Hepatocyte (in vitro differentiated cells): Measurements from ENCODE around the gene MED29. TPM values are rescaled to one million over a fixed set of nuclear protein-coding genes. Genes with fewer than 3 reads are reported as not detected.

ENCODE experiments used
- DNase-seq: peaks from one replicate; pipeline ENCODE4 v3.0.0-alpha.2; 2016; ENCODE audit warnings: low spot score
- H2AFZ ChIP-seq: fragments of 200-600 bp; sonication (generic); 2 replicates; pipeline ENCODE4 v1.6.0; 2016; ENCODE audit warnings: antibody characterized with exemption, mild to moderate bottlenecking
- H3K27ac ChIP-seq: fragments of 200-600 bp; sonication (generic); 2 replicates; pipeline ENCODE4 v1.5.1; 2016; ENCODE audit warnings: mild to moderate bottlenecking
- H3K27me3 ChIP-seq: fragments of 200-600 bp; sonication (generic); 2 replicates; pipeline ENCODE4 v1.6.1; 2016
- H3K36me3 ChIP-seq: fragments of 200-600 bp; sonication (generic); replicated peaks from 2 replicates; pipeline ENCODE4 v1.5.1; 2016; ENCODE audit warnings: low read depth; ENCODE audit not compliant: insufficient read depth
- H3K4me1 ChIP-seq: fragments of 200-600 bp; sonication (generic); 2 replicates; pipeline ENCODE4 v1.5.1; 2016; ENCODE audit warnings: mild to moderate bottlenecking, moderate library complexity; ENCODE audit not compliant: insufficient read depth
- H3K4me2 ChIP-seq: fragments of 200-600 bp; sonication (generic); 2 replicates; pipeline ENCODE4 v1.6.0; 2016
- H3K4me3 ChIP-seq: fragments of 200-600 bp; sonication (generic); 2 replicates; pipeline ENCODE4 v1.5.1; 2016; ENCODE audit warnings: mild to moderate bottlenecking
- H3K79me2 ChIP-seq: fragments of 200-600 bp; sonication (generic); 2 replicates; pipeline ENCODE4 v1.6.0; 2017; ENCODE audit warnings: mild to moderate bottlenecking
- H3K9me2 ChIP-seq: fragments of 200-600 bp; sonication (generic); replicated peaks from 2 replicates; pipeline ENCODE4 v1.6.0; 2017; ENCODE audit warnings: mild to moderate bottlenecking; ENCODE audit not compliant: insufficient read depth
- H3K9me3 ChIP-seq: fragments of 200-600 bp; sonication (generic); 2 replicates; pipeline ENCODE4 v1.5.1; 2016; ENCODE audit warnings: low read depth, mild to moderate bottlenecking
- H4K20me1 ChIP-seq: fragments of 200-600 bp; sonication (generic); 2 replicates; pipeline ENCODE4 v1.6.0; 2016; ENCODE audit warnings: mild to moderate bottlenecking; ENCODE audit not compliant: insufficient read depth, poor library complexity, severe bottlenecking
- EZH2 ChIP-seq: fragments of 200-600 bp; sonication (generic); IDR thresholded peaks from 2 replicates; pipeline ENCODE4 v1.6.1; 2016; ENCODE audit warnings: antibody characterized with exemption, mild to moderate bottlenecking, borderline replicate concordance
- EZH2phosphoT487 ChIP-seq: fragments of 200-600 bp; sonication (generic); IDR thresholded peaks from one replicate; pipeline ENCODE4 v1.6.1; 2018; ENCODE audit warnings: antibody characterized with exemption, mild to moderate bottlenecking, low read depth, moderate library complexity; ENCODE audit not compliant: unreplicated experiment, severe bottlenecking
- WGBS: methylation state at CpG from one replicate; pipeline ENCODE4 v1.1.6; 2016; ENCODE audit warnings: low lambda C conversion rate; ENCODE audit errors: missing lambda C conversion rate; 5-methylcytosine and 5-hydroxymethylcytosine counted together
- polyA plus RNA-seq: library from polyadenylated mRNA; unstranded; fragments of >200 nt; fragmentation: Nextera tagmentation; extraction: Ambion mirVana; gene quantifications from 2 replicates; pipeline ENCODE4 v1.2.1, GENCODE V29; 2016
- total RNA-seq: library from RNA; depleted of rRNA; stranded (reverse); fragments of >200 nt; gene quantifications from 2 replicates; pipeline ENCODE4 v1.2.3, GENCODE V29; 2014
- TF ChIP-seq, protein P1 (sequence below): fragments of 200-600 bp; sonication (generic); IDR thresholded peaks from 2 replicates; pipeline ENCODE4 v1.5.1; 2016; ENCODE audit warnings: antibody characterized with exemption, mild to moderate bottlenecking; ENCODE audit not compliant: poor library complexity

Gene MED29
- total and polyA plus RNA-seq, 2 experiments from 2014 or later, result 18.9 to 38.6 TPM

DNA sequence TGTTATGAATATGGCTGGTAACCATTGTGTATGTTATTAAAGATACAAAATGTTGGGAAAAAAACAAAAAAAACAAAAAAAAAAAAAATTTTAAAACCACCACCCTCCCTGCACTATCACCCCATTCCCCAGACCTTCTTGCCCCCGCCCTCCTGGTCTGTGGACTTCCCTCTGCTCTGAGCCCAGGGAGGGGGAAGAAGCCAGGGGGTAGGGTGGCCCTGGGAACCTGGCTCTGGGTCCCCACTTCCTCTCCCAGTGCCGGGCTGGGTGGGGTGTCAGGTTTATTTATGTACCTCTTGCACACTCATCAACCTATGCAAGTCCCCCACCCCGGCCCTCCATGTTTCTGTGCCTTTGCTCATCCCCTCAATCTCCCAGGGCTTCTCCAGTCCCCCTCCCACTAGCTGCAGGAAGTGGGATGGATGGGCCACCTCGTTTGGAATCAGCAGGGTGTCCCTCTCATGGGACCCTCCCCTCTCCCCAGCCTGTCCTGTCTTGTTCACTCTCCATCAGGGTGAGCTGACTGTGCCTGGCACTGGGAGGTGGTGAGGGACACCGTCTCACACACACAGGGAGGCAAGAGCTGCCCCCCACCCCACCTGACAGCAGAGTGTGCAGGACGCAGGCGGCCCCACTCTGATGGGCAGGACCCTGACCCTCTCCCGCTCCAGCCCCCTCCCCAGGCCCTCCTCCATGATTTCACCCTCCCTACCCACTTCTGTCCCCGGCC lies 6.2 kb upstream of the MED29 start:
- Histone ChIP-seq H2AFZ (no peak overlapping the region), H3K27me3 (no peaks in the 10 kb centered on the region), H3K27ac (no peak overlapping the region), H3K4me3 (no peak overlapping the region), H3K79me2 (peaks cover 12% of the 10 kb centered on the region), H4K20me1 (no peaks in the 10 kb centered on the region), H3K4me1 (peaks cover 4% of the 10 kb centered on the region), H3K4me2 (no peak overlapping the region), H3K9me3 (no peaks in the 10 kb centered on the region), H3K9me2 (no peaks in the 10 kb centered on the region), H3K36me3 (no peaks in the 10 kb centered on the region)
- TF ChIP-seq, protein P1, sequence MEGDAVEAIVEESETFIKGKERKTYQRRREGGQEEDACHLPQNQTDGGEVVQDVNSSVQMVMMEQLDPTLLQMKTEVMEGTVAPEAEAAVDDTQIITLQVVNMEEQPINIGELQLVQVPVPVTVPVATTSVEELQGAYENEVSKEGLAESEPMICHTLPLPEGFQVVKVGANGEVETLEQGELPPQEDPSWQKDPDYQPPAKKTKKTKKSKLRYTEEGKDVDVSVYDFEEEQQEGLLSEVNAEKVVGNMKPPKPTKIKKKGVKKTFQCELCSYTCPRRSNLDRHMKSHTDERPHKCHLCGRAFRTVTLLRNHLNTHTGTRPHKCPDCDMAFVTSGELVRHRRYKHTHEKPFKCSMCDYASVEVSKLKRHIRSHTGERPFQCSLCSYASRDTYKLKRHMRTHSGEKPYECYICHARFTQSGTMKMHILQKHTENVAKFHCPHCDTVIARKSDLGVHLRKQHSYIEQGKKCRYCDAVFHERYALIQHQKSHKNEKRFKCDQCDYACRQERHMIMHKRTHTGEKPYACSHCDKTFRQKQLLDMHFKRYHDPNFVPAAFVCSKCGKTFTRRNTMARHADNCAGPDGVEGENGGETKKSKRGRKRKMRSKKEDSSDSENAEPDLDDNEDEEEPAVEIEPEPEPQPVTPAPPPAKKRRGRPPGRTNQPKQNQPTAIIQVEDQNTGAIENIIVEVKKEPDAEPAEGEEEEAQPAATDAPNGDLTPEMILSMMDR, result no peak
- TF ChIP-seq EZH2phosphoT487, result no peak
- no peak for TF ChIP-seq EZH2
- 79% methylated on average over 6 of the region's 9 CpGs for WGBS
- no peak for DNase-seq

DNA sequence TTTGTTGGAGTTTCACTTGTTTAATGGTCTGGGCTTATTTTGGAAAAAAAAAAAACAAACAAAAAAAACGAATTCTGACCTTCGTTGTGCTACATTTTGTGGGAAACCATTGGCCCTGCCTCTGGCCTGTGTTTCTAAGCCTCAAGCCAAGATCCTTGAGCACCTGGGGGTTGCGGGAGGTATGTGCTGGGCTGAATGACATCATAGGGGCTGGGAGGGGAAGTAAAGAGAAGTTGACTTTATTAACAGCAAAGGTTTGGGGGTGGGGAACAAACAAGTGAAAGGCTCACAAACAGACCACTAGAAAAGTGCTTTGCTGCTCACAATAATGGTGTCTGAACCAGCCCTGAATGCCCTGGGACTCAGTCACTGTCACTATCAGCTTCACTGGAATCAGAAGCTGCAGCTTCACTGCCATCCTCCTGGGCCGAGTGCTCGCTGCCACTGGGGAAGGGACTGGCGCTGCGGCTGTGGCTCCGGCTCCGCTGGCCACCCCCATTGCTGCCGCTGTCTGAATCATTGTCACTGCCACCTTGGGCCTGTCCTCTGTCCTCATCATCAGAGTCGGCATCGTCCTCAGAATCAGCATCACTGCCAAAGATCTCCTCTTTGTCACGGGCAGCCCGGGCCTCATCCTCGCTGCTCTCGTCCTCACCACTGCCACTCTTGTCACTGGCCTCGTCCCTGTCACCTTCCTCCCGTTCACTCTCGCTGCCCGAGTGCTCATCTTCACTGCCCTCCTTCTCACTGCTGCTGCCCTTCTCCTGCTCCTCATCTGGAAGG lies 5.4 kb upstream of the MED29 start:
- no peak overlapping the region for H3K27ac ChIP-seq
- H4K20me1 ChIP-seq, result no peaks in the 10 kb centered on the region
- DNase-seq, result no peak
- H3K79me2 ChIP-seq, result peaks cover 15% of the 10 kb centered on the region
- TF ChIP-seq EZH2 (no peak), EZH2phosphoT487 (no peak)
- TF ChIP-seq, protein P1, result no peak
- peaks cover 6% of the 10 kb centered on the region for H3K4me1 ChIP-seq
- H2AFZ ChIP-seq, result no peak overlapping the region
- H3K36me3 ChIP-seq, result no peaks in the 10 kb centered on the region
- 85% methylated on average over 20 of the region's 20 CpGs for WGBS
- H3K9me3 ChIP-seq, result no peaks in the 10 kb centered on the region
- no peaks in the 10 kb centered on the region for H3K9me2 ChIP-seq
- no peak overlapping the region for H3K4me2 ChIP-seq
- H3K27me3 ChIP-seq, result no peaks in the 10 kb centered on the region
- no peak overlapping the region for H3K4me3 ChIP-seq

DNA sequence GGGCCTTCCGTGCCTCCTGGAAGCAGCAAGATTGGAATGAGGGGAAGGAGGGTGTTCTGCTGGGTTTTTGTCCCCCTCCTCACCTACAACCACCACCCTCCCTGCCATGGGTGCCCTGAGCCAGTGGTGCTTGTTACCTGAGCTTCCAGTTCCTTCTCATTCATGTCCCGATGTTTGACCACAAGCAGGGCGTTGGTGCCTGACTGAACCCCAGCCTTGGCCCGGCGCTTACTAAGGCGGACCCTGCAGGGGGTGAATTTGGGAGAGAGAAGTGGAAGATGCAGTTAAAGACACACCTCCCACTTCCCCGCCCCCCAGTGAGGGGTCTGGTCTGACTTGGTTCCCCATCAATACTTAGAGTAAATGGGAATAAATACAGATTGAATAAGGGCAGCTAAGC lies 4.6 kb upstream of the MED29 start:
- Histone ChIP-seq H3K4me2 (no peak overlapping the region), H3K9me2 (no peaks in the 10 kb centered on the region), H3K79me2 (peaks cover 16% of the 10 kb centered on the region), H3K27me3 (no peaks in the 10 kb centered on the region), H3K4me1 (peaks cover 6% of the 10 kb centered on the region), H3K27ac (no peak overlapping the region), H4K20me1 (no peaks in the 10 kb centered on the region), H3K36me3 (no peaks in the 10 kb centered on the region), H2AFZ (no peak overlapping the region), H3K4me3 (no peak overlapping the region), H3K9me3 (no peaks in the 10 kb centered on the region)
- TF ChIP-seq EZH2phosphoT487 (no peak), EZH2 (no peak)
- TF ChIP-seq, protein P1, result no peak
- WGBS, result 94% methylated on average over 7 of the region's 7 CpGs
- no peak for DNase-seq
